OCI-M2 (cell line): ENCODE results near the gene IGSF3.
"Not testable (repeated sequence)": the region's sequence is repeated elsewhere in the genome, so short reads cannot be mapped to it uniquely, and the experiment has no call there.

ENCODE experiments used
- DNase-seq: peaks from one replicate; lab custom pipeline; 2025; ENCODE audit not compliant: unreplicated experiment; lab: John Stamatoyannopoulos, UW

Gene IGSF3

GRCh38 chr1:116603646-116604045 lies 63.9 kb downstream of the IGSF3 start:
- not testable (repeated sequence) for DNase-seq

GRCh38 chr1:116599369-116599768 lies 68.2 kb downstream of the IGSF3 start:
- not testable (repeated sequence) for DNase-seq

- not testable (repeated sequence) for DNase-seq
Observed at GRCh38 chr1:116598420-116599036, 69.0 kb downstream of the IGSF3 start.

GRCh38 chr1:116597388-116597787 lies 70.1 kb downstream of the IGSF3 start:
- not testable (repeated sequence) for DNase-seq

GRCh38 chr1:116596742-116597307 lies 70.7 kb downstream of the IGSF3 start:
- DNase-seq = not testable (repeated sequence)

- DNase-seq = not testable (repeated sequence)
Observed at GRCh38 chr1:116595946-116596741, 71.4 kb downstream of the IGSF3 start.

GRCh38 chr1:116595065-116595840 lies 72.3 kb downstream of the IGSF3 start:
- DNase-seq = not testable (repeated sequence)

- DNase-seq = not testable (repeated sequence)
Observed at GRCh38 chr1:116593977-116594376, 73.6 kb downstream of the IGSF3 start.

GRCh38 chr1:116593401-116593800 lies 74.1 kb downstream of the IGSF3 start:
- DNase-seq = not testable (repeated sequence)

- not testable (repeated sequence) for DNase-seq
Observed at GRCh38 chr1:116591951-116592605, 75.5 kb downstream of the IGSF3 start.

- not testable (repeated sequence) for DNase-seq
Observed at GRCh38 chr1:116591006-116591950, 76.3 kb downstream of the IGSF3 start.

GRCh38 chr1:116590359-116591005 lies 77.1 kb downstream of the IGSF3 start:
- not testable (repeated sequence) for DNase-seq

GRCh38 chr1:116589101-116589735 lies 78.3 kb downstream of the IGSF3 start:
- not testable (repeated sequence) for DNase-seq

- DNase-seq = no peak
Observed at GRCh38 chr1:116587501-116588227, 79.9 kb downstream of the IGSF3 start.

GRCh38 chr1:116586741-116587143 lies 80.8 kb downstream of the IGSF3 start:
- no peak for DNase-seq

GRCh38 chr1:116585886-116586285 lies 81.6 kb downstream of the IGSF3 start:
- no peak for DNase-seq

- DNase-seq = no peak
Observed at GRCh38 chr1:116581323-116581885, 86.1 kb downstream of the IGSF3 start.
